Measurements from ENCODE around the gene ITPR1. TPM values are rescaled to one million over a fixed set of nuclear protein-coding genes. Genes with fewer than 3 reads are reported as not detected.

ITPR1 gene
- total RNA-seq, 1 donor from 2014 or later = 45.9 TPM

GRCh38 chr3:4729061-4729973, 236.2 kb downstream of the ITPR1 start:
- DNase-seq (ENCODE audit: extremely low spot score, unreplicated experiment) = no peak
- Mint-ChIP-seq H3K27ac (no peak overlapping the region), H3K27me3 (no peaks in the 10 kb centered on the region), H3K9me3 (no peaks in the 10 kb centered on the region), H3K4me3 (no peak overlapping the region), H3K36me3 (peaks cover 14% of the 10 kb centered on the region), H3K4me1 (ENCODE audit: unreplicated experiment) (peaks cover 41% of the 10 kb centered on the region)
- TF ChIP-seq CTCF (conservative IDR thresholded peaks at IDR 0.05) = no peak

GRCh38 chr3:4730719-4731118, 237.6 kb downstream of the ITPR1 start:
- H3K36me3 Mint-ChIP-seq = peaks cover 8% of the 10 kb centered on the region
- peak overlapping the region; percentile 26 for H3K4me3 Mint-ChIP-seq
- no peak for DNase-seq (ENCODE audit: extremely low spot score, unreplicated experiment)
- no peaks in the 10 kb centered on the region for H3K9me3 Mint-ChIP-seq
- no peak for TF ChIP-seq CTCF (conservative IDR thresholded peaks at IDR 0.05)
- H3K27ac Mint-ChIP-seq = no peak overlapping the region
- H3K27me3 Mint-ChIP-seq = no peaks in the 10 kb centered on the region
- H3K4me1 Mint-ChIP-seq (ENCODE audit: unreplicated experiment) = peaks cover 48% of the 10 kb centered on the region

- Mint-ChIP-seq H3K9me3 (peaks cover 4% of the 10 kb centered on the region), H3K4me1 (ENCODE audit: unreplicated experiment) (peaks cover 54% of the 10 kb centered on the region), H3K4me3 (no peak overlapping the region), H3K27ac (no peak overlapping the region), H3K36me3 (peaks cover 9% of the 10 kb centered on the region), H3K27me3 (no peaks in the 10 kb centered on the region)
- DNase-seq (ENCODE audit: extremely low spot score, unreplicated experiment) = no peak
- no peak for TF ChIP-seq CTCF (conservative IDR thresholded peaks at IDR 0.05)
These were observed 238.5 kb downstream of the ITPR1 start for GRCh38 chr3:4731543-4732111.

- no peaks in the 10 kb centered on the region for H3K27me3 Mint-ChIP-seq
- H3K4me1 Mint-ChIP-seq (ENCODE audit: unreplicated experiment) = peaks cover 56% of the 10 kb centered on the region
- no peak overlapping the region for H3K4me3 Mint-ChIP-seq
- H3K36me3 Mint-ChIP-seq = peaks cover 13% of the 10 kb centered on the region
- DNase-seq (ENCODE audit: extremely low spot score, unreplicated experiment) = no peak
- H3K9me3 Mint-ChIP-seq = peaks cover 5% of the 10 kb centered on the region
- no peak overlapping the region for H3K27ac Mint-ChIP-seq
- TF ChIP-seq CTCF (conservative IDR thresholded peaks at IDR 0.05) = no peak
These were observed 239.8 kb downstream of the ITPR1 start for GRCh38 chr3:4732925-4733324.

- no peaks in the 10 kb centered on the region for H3K27me3 Mint-ChIP-seq
- no peak for DNase-seq (ENCODE audit: extremely low spot score, unreplicated experiment)
- peaks cover 5% of the 10 kb centered on the region for H3K9me3 Mint-ChIP-seq
- no peak overlapping the region for H3K27ac Mint-ChIP-seq
- H3K4me1 Mint-ChIP-seq (ENCODE audit: unreplicated experiment) = peaks cover 50% of the 10 kb centered on the region
- no peak for TF ChIP-seq CTCF (conservative IDR thresholded peaks at IDR 0.05)
- no peak overlapping the region for H3K4me3 Mint-ChIP-seq
- peaks cover 13% of the 10 kb centered on the region for H3K36me3 Mint-ChIP-seq
These were observed 241.3 kb downstream of the ITPR1 start for GRCh38 chr3:4734454-4734853.

Measured in type B pancreatic cell (in vitro differentiated cells).